GM06990 (cell line): Measurements from ENCODE around the gene CDK17.

Experiments
- DNase-seq: peaks from one replicate; pipeline ENCODE4 v3.0.0-alpha.2; 2011; ENCODE audit not compliant: insufficient read length; ENCODE audit errors: extremely low read depth
- H3K27me3 ChIP-seq: replicated peaks from 2 replicates; pipeline ENCODE4 v1.6.0; 2011; ENCODE audit warnings: low read length; ENCODE audit not compliant: control insufficient read depth, insufficient read depth
- H3K36me3 ChIP-seq: 2 replicates; pipeline ENCODE4 v1.5.1; 2011; ENCODE audit warnings: low read length; ENCODE audit not compliant: control insufficient read depth, insufficient read depth
- H3K4me3 ChIP-seq: replicated peaks from 2 replicates; pipeline ENCODE4 v1.5.1; 2011; ENCODE audit warnings: low read depth, mild to moderate bottlenecking, control low read depth, low read length
- CTCF ChIP-seq: IDR thresholded peaks from 2 replicates; pipeline ENCODE4 v1.5.1; 2011; ENCODE audit warnings: low read length, control low read depth, mild to moderate bottlenecking, inconsistent platforms; ENCODE audit not compliant: insufficient read depth, poor library complexity, severe bottlenecking

Gene CDK17

DNA sequence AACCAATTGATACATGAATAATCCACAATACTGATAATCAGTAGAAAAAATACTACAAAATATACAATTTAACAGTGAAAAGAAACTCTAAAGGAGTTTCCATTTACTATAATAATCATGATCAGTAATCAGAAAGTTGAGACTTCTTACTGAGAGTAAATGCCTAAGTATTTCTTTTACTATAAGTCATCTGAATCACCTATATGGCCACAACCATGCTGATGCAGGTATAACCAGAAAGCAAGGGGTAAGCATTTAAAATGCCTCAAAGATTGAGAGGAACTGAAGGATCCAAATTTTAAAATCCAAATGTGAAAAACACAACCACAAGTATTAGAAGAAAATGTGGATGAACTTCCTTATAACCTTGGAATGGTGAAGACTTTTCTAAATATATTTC lies 23.4 kb downstream of the CDK17 start:
- Histone ChIP-seq H3K27me3 (no peaks in the 10 kb centered on the region), H3K4me3 (no peak overlapping the region), H3K36me3 (no peaks in the 10 kb centered on the region)
- no peak for DNase-seq
- TF ChIP-seq CTCF: no peak

GRCh38 chr12:96375841-96376604 lies 24.2 kb downstream of the CDK17 start:
- DNase-seq: peak; percentile 22
- no peak for TF ChIP-seq CTCF
- Histone ChIP-seq H3K27me3 (no peaks in the 10 kb centered on the region), H3K36me3 (no peaks in the 10 kb centered on the region), H3K4me3 (no peak overlapping the region)

DNA sequence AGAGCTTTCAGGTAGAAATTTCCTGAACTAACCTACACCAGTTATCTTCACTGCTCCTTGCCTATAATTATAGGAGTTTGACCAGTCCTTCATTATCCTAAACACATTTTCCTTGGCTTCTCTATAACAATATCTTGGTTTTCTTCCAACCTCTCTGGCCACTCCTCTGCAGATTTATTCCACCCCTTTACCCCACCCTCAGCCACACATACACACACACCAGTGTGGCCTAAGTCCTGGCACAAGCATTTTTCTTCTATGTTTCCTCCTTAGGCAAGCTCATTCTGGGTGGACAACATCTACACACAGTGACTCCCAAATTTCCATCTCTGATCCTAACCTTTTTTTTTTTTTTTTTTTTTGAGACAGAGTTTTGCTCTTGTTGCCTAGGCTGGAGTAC lies 25.1 kb downstream of the CDK17 start:
- no peaks in the 10 kb centered on the region for H3K36me3 ChIP-seq
- TF ChIP-seq CTCF: no peak
- H3K4me3 ChIP-seq: no peak overlapping the region
- DNase-seq: no peak
- no peaks in the 10 kb centered on the region for H3K27me3 ChIP-seq

DNA sequence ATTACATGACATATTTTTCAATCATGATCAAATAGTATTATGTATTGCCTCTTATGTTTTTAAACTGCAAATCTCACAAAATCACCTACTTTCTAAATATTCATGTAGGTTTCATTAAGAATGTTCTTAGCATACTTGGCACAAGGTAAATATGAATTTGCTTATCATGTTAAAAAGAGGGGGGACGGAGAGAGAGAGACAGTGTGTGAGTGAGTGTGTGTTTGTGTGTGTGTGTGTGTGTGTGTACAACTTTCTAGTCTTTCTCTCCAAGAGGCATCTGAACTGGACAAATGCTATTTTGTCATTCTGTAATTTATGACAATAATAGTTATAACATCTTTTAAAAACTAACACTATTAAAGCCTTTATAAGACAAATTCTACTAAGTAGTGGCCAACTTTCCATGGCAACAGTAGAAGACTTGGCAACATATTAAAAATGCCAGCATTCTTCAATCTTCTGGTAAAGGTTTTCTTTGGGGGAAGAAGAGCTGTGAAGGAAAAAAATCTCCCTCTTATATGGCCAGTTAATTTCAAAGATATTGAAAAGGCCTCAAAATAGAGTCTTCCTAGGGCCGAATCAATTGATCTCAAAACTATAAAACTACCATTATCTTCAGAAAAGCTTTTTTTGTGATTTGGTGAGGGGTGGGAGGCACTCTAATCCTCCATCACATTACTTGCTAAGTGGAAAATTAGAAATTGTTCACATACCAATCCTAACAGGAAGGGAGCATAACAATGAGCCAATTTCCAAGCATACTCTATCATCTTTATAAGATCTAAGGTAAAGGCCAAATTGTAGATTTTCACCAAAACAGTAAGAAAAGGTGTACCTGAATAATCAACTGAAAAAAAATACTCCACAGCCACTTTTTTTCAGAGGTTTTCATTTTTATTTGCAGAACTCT lies 28.2 kb downstream of the CDK17 start:
- no peak for DNase-seq
- no peaks in the 10 kb centered on the region for H3K27me3 ChIP-seq
- no peak overlapping the region for H3K4me3 ChIP-seq
- no peaks in the 10 kb centered on the region for H3K36me3 ChIP-seq
- no peak for TF ChIP-seq CTCF

DNA sequence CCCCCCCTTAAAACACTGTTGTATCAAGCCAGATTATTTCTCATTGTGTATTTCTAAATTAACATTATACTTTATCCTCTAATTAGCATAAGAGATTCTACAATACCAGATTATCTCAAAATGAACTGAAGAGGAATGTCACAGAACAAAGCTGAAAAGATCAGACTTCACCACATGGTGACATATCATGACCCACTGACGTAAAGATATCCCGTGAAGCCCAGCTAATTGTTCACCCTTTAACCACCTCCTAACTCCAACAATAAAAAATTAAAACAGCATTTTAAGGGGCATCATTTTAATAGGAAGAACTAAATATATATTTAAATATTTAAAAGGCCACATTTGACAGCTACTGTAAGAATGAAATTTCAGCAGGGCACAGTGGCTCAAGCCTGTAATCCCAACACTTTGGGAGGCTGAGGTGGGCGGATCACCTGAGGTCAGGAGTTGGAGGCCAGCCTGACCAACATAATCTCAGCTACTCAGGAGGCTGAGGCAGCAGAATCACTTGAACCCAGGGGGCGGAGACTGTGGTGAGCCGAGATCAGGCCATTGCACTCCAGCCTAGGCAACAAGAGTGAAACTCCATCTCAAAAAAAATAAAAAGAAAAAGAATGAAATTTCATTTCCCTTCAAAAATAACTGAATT lies 29.0 kb downstream of the CDK17 start:
- Histone ChIP-seq H3K27me3 (no peaks in the 10 kb centered on the region), H3K36me3 (no peaks in the 10 kb centered on the region), H3K4me3 (no peak overlapping the region)
- TF ChIP-seq CTCF: no peak
- no peak for DNase-seq
